Keratinocyte (primary cell): ENCODE results near the gene ELP4. TPM values are rescaled to one million over a fixed set of nuclear protein-coding genes. Genes with fewer than 3 reads are reported as not detected.

Source experiments
- DNase-seq: peaks from one replicate; pipeline ENCODE4 v3.0.0-alpha.2; 2011; ENCODE audit warnings: low read depth, missing footprints, low spot score
- FAIRE-seq: peaks from 2 replicates; lab custom pipeline; 2011; peaks lifted over from hg19 to GRCh38; lab: Jason Lieb, UNC
- H2AFZ ChIP-seq: 2 replicates; pipeline ENCODE4 v1.6.0; 2012; ENCODE audit warnings: low read length, control low read depth, inconsistent platforms; ENCODE audit not compliant: control insufficient read depth
- H3K27ac ChIP-seq: 2 replicates; pipeline ENCODE4 v1.5.1; 2011; ENCODE audit warnings: low read length; ENCODE audit not compliant: control insufficient read depth, insufficient read depth
- H3K27me3 ChIP-seq: 3 replicates; pipeline ENCODE4 v1.6.0; 2011; ENCODE audit warnings: low read length; ENCODE audit not compliant: control insufficient read depth, insufficient read depth; ENCODE audit errors: extremely low read depth
- H3K36me3 ChIP-seq, 2 experiments: 2 replicates in 1 of 2; 3 replicates in 1 of 2; pipeline ENCODE4 v1.5.1; 2011; ENCODE audit warnings: low read length in 2 of 2, mild to moderate bottlenecking in 1 of 2; ENCODE audit not compliant: control insufficient read depth in 2 of 2, insufficient read depth in 2 of 2; ENCODE audit errors: extremely low read depth in 1 of 2
- H3K4me1 ChIP-seq: 3 replicates; pipeline ENCODE4 v1.5.1; 2011; ENCODE audit warnings: low read length; ENCODE audit not compliant: control insufficient read depth, insufficient read depth; ENCODE audit errors: extremely low read depth
- H3K4me2 ChIP-seq: 3 replicates; pipeline ENCODE4 v1.6.0; 2011; ENCODE audit warnings: low read depth, low read length; ENCODE audit not compliant: control insufficient read depth, insufficient read depth; ENCODE audit errors: extremely low read depth
- H3K4me3 ChIP-seq, 3 experiments: fragments of 200-600 bp in 1 of 3; sonication (generic) in 1 of 3; 2 replicates in 2 of 3; 3 replicates in 1 of 3; pipeline ENCODE4 v1.5.1; 2011 to 2016; ENCODE audit warnings: low read length in 3 of 3, mild to moderate bottlenecking in 3 of 3, control low read depth in 2 of 3, inconsistent platforms in 1 of 3, low read depth in 1 of 3, mixed read lengths in 1 of 3, mixed run types in 1 of 3, moderate library complexity in 1 of 3; ENCODE audit not compliant: control insufficient read depth in 2 of 3, insufficient read depth in 2 of 3; ENCODE audit errors: extremely low read depth in 1 of 3
- H3K79me2 ChIP-seq: 2 replicates; pipeline ENCODE4 v1.6.0; 2012; ENCODE audit warnings: low read length; ENCODE audit not compliant: control insufficient read depth, insufficient read depth
- H3K9ac ChIP-seq: 3 replicates; pipeline ENCODE4 v1.6.0; 2011; ENCODE audit warnings: low read length; ENCODE audit not compliant: control insufficient read depth, insufficient read depth; ENCODE audit errors: extremely low read depth
- H3K9me1 ChIP-seq: 3 replicates; pipeline ENCODE4 v1.6.0; 2011; ENCODE audit warnings: low read length; ENCODE audit not compliant: control insufficient read depth, insufficient read depth; ENCODE audit errors: extremely low read depth
- H3K9me3 ChIP-seq: 2 replicates; pipeline ENCODE4 v1.5.1; 2012; ENCODE audit warnings: low read depth, low read length; ENCODE audit not compliant: control insufficient read depth
- H4K20me1 ChIP-seq: 3 replicates; pipeline ENCODE4 v1.6.0; 2011; ENCODE audit warnings: low read length; ENCODE audit not compliant: control insufficient read depth, insufficient read depth; ENCODE audit errors: extremely low read depth
- CTCF ChIP-seq, 3 experiments: IDR thresholded peaks in 1 of 3; conservative IDR thresholded peaks in 1 of 3; optimal IDR thresholded peaks in 1 of 3; 2 replicates in 2 of 3; 3 replicates in 1 of 3; pipeline versions ENCODE3 to v1.5.1; 2011; ENCODE audit warnings: low read length in 3 of 3, mild to moderate bottlenecking in 3 of 3, moderate library complexity in 2 of 3, control low read depth in 1 of 3, inconsistent platforms in 1 of 3; ENCODE audit not compliant: insufficient read depth in 2 of 3; ENCODE audit errors: extremely low read depth in 1 of 3
- EZH2 ChIP-seq: IDR thresholded peaks from one replicate; pipeline ENCODE4 v1.6.1; 2012; ENCODE audit warnings: inconsistent platforms, mild to moderate bottlenecking, low read length, moderate library complexity
- dilution Hi-C: fragments of 300-500 bp; cut with MboI; formaldehyde crosslinking; loops from one replicate; pipeline ENCODE4 v1.7.0; 2020; ENCODE audit warnings: low sequenced_read_pairs; ENCODE audit not compliant: extremely low pct_ligation_motif_present
- polyA plus RNA-seq, 5 experiments: library from polyadenylated mRNA; depleted of rRNA in 3 of 5; stranded (reverse) in 3 of 5; stranded (forward) in 1 of 5; unstranded in 1 of 5; fragments of >200 nt; gene quantifications; 1 replicate in 1 of 5; 2 replicates in 3 of 5; 3 replicates in 1 of 5; pipeline versions ENCODE4 v1.2.1 to v1.2.3, GENCODE V29; 2011 to 2012; ENCODE audit warnings: missing spikeins in 2 of 5, low read depth in 1 of 5, low replicate concordance in 1 of 5

The ELP4 gene
- polyA plus RNA-seq, 1 donor (not counting 4 experiments of a cell fraction or from before 2014, with no cell fraction given): 29.6 TPM

DNA sequence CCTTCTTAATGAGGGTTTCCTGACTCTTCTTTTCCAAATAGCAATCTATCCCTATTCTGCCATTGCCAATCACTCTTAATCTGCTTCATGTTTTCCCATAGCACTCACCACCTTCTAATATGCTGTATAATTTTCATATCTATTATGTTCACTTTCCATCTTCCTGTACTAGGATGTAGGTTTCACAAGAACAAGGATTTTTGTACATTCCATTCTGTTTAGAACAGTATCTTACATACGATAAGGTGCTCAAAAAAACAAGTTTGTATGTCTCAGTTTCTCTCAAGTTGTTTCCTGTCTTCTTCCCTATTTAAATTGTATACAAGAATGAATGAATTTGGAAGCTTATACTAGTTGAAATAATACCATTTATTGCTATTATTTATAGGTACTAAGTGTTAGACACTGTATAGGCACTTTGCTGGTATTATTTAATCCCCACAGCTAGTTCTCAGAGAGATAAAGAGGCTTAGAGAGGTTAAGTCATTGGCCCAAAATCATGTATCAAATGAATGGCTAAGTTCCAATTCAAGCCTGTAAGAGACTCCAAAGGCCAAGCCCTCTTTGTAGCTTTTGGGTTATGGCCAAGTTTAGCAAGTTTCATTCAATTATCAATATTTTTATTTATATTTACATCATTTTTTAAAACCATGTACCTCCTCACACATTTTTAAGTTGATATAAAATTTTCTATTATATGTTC, 166.9 kb downstream of the ELP4 start:
- dilution Hi-C loops: no loop called here
- no peaks in the 10 kb centered on the region for H3K4me1 ChIP-seq
- no peak overlapping the region for H3K4me2 ChIP-seq
- H3K36me3 ChIP-seq: no peaks in the 10 kb centered on the region
- no peak for FAIRE-seq
- no peak overlapping the region for H3K4me3 ChIP-seq
- H3K9me3 ChIP-seq: no peaks in the 10 kb centered on the region
- no peak overlapping the region for H3K9ac ChIP-seq
- no peak for DNase-seq
- H3K27ac ChIP-seq: no peak overlapping the region
- no peaks in the 10 kb centered on the region for H4K20me1 ChIP-seq
- H2AFZ ChIP-seq: no peak overlapping the region
- no peak for TF ChIP-seq EZH2
- no peak for TF ChIP-seq CTCF (optimal IDR thresholded peaks at IDR 0.05 in 1 of 3, IDR thresholded peaks at IDR 0.05 in 1 of 3, conservative IDR thresholded peaks at IDR 0.05 in 1 of 3; ENCODE audit: extremely low read depth in 1 of 3, insufficient read depth in 2 of 3, low read length in 3 of 3)
- no peaks in the 10 kb centered on the region for H3K79me2 ChIP-seq
- no peaks in the 10 kb centered on the region for H3K27me3 ChIP-seq
- no peaks in the 10 kb centered on the region for H3K9me1 ChIP-seq

DNA sequence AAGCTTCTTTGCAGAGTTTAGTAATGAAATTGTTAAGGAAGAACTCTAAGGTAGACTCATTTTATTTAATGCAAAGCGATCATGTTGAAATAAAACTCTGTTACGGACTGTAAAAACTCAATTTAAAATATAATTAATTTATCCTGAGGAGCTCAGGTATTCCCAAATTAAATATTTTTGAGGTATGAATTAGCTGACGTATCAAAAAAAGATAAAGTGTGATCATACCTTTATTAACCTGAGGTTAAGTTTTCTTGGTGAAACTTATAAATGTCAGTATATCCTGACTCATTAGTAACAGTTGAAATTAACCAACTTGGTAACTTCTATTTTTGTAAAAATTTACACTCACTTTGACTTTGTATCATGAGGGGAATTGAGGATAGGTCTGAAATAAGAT, 171.2 kb downstream of the ELP4 start:
- no peaks in the 10 kb centered on the region for H3K36me3 ChIP-seq
- H3K4me1 ChIP-seq: no peaks in the 10 kb centered on the region
- no peaks in the 10 kb centered on the region for H3K9me1 ChIP-seq
- no peaks in the 10 kb centered on the region for H3K27me3 ChIP-seq
- no peaks in the 10 kb centered on the region for H4K20me1 ChIP-seq
- H3K79me2 ChIP-seq: no peaks in the 10 kb centered on the region
- no peaks in the 10 kb centered on the region for H3K9me3 ChIP-seq
- H3K4me2 ChIP-seq: no peak overlapping the region
- H3K9ac ChIP-seq: no peak overlapping the region
- dilution Hi-C loops: no loop called here
- no peak overlapping the region for H2AFZ ChIP-seq
- no peak for FAIRE-seq
- no peak for DNase-seq
- H3K4me3 ChIP-seq: no peak overlapping the region
- no peak overlapping the region for H3K27ac ChIP-seq
- TF ChIP-seq CTCF (optimal IDR thresholded peaks at IDR 0.05 in 1 of 3, IDR thresholded peaks at IDR 0.05 in 1 of 3, conservative IDR thresholded peaks at IDR 0.05 in 1 of 3; ENCODE audit: extremely low read depth in 1 of 3, insufficient read depth in 2 of 3, low read length in 3 of 3): no peak
- no peak for TF ChIP-seq EZH2
